Neural progenitor cell (in vitro differentiated cells): ENCODE measurements around the gene GATAD2A.

Source experiments
- EZH2 ChIP-seq: fragments of 200-600 bp; sonication (generic); IDR thresholded peaks from 2 replicates; pipeline ENCODE4 v1.6.1; 2017; ENCODE audit warnings: antibody characterized with exemption, mild to moderate bottlenecking, moderate library complexity
- TF ChIP-seq, protein P1 (sequence below): fragments of 200-600 bp; sonication (generic); IDR thresholded peaks from 2 replicates; pipeline ENCODE4 v1.5.1; 2017; ENCODE audit warnings: antibody characterized with exemption, mild to moderate bottlenecking

GRCh38 chr19:19510432-19510831, 105.0 kb downstream of the GATAD2A start:
- TF ChIP-seq, protein P1, sequence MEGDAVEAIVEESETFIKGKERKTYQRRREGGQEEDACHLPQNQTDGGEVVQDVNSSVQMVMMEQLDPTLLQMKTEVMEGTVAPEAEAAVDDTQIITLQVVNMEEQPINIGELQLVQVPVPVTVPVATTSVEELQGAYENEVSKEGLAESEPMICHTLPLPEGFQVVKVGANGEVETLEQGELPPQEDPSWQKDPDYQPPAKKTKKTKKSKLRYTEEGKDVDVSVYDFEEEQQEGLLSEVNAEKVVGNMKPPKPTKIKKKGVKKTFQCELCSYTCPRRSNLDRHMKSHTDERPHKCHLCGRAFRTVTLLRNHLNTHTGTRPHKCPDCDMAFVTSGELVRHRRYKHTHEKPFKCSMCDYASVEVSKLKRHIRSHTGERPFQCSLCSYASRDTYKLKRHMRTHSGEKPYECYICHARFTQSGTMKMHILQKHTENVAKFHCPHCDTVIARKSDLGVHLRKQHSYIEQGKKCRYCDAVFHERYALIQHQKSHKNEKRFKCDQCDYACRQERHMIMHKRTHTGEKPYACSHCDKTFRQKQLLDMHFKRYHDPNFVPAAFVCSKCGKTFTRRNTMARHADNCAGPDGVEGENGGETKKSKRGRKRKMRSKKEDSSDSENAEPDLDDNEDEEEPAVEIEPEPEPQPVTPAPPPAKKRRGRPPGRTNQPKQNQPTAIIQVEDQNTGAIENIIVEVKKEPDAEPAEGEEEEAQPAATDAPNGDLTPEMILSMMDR, result no peak
- TF ChIP-seq EZH2, result no peak
